ENCODE data around the gene LRCH1. TPM values are rescaled to one million over a fixed set of nuclear protein-coding genes. Genes with fewer than 3 reads are reported as not detected.

Gene LRCH1
- total RNA-seq, 1 donor from 2014 or later = 17.0 TPM

DNA sequence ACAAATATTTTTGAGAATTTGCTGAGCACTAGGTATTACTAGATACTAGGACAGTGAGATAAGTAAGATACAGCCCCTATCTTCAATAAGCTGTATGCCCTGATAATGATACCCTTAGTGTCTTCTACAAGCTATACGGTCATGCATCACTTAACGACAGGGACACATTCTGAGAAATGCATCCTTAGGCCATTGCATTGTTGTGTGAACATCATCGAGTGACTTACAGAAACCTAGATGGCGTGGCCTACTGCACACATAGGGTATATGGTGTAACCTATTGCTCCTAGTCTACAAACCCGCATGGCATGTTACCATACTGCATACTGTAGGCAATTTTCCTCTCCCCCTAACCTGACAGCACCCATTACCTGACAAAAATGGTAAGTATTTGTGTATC is 64.9 kb downstream of the LRCH1 start:
- no peak for TF ChIP-seq CTCF (conservative IDR thresholded peaks at IDR 0.05; ENCODE audit: low read depth, low read length)
- DNase-seq (ENCODE audit: low read depth) = no peak
- H3K4me3 ChIP-seq (ENCODE audit: low read depth, low read length) = no peak overlapping the region

DNA sequence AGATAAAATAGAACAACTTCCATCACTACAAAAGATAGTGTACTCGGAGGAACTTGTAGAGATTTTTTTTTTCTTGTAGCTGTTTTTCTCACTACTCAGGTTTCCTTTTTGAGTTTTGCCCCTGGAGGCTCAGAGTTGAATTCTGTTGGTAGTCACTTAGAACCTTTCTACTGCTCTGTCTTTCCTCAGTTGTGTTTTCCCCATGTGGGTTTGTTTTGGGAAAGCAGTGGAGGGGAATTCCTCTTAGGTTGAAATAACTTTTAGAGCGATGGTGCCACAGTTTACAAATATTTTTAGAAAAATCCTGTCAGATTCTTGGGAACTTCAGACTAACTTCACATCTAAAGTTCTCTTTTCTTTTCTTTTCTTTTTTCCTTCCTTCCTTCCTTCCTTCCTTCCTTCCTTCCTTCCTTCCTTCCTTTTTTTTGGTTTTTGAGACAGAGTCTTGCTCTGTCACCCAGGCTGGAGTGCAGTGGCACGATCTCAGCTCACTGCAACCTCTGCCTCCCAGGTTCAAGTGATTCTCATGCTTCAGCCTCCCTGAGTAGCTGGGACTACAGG is 65.8 kb downstream of the LRCH1 start:
- no peak for DNase-seq (ENCODE audit: low read depth)
- no peak overlapping the region for H3K4me3 ChIP-seq (ENCODE audit: low read depth, low read length)
- no peak for TF ChIP-seq CTCF (conservative IDR thresholded peaks at IDR 0.05; ENCODE audit: low read depth, low read length)

GRCh38 chr13:46620029-46620428 is 67.1 kb downstream of the LRCH1 start:
- no peak for DNase-seq (ENCODE audit: low read depth)
- no peak for TF ChIP-seq CTCF (conservative IDR thresholded peaks at IDR 0.05; ENCODE audit: low read depth, low read length)
- no peak overlapping the region for H3K4me3 ChIP-seq (ENCODE audit: low read depth, low read length)

DNA sequence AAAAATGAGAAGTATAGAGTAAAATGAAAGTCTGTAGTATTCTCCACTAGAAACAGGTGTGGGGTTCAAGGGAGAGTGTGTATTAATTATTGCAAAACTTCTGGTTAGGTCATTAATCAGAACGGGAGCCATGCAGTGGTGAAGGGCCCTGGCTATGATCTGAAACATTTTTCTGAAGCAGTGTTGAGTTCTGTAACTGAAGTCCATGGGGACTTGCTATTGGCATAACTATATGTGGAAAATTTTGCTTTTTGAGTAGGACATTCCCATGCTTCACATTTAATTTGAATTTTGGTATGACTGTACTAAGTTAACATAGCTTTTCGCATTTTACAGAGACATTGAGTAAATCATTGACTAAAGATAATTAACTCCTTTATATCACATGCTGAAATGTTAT is 67.5 kb downstream of the LRCH1 start:
- DNase-seq (ENCODE audit: low read depth) = no peak
- TF ChIP-seq CTCF (conservative IDR thresholded peaks at IDR 0.05; ENCODE audit: low read depth, low read length) = no peak

DNA sequence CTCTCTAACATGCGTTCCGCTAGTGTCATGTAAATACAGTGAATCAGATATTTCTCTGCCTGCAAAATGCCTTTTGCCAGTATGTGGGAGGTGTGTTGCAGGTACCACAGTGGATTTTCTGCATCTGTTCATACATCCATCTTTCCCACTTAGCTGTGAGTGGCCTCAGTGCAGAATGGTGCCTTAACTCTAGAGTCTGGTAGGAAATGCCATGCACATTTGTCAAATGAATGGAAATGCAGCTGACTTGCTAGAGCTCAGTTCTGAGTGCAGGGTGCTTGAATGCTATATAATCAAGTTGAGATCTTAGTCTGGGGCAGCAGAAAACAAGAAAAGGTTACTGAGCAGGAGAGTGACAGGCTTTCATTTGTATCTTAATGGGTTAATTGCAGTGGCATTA is 68.2 kb downstream of the LRCH1 start:
- no peak for TF ChIP-seq CTCF (conservative IDR thresholded peaks at IDR 0.05; ENCODE audit: low read depth, low read length)
- no peak overlapping the region for H3K4me3 ChIP-seq (ENCODE audit: low read depth, low read length)
- DNase-seq (ENCODE audit: low read depth) = no peak

More for the DNA sequence above, 67.5 kb downstream of the LRCH1 start:
- H3K4me3 ChIP-seq (ENCODE audit: low read depth, low read length) = no peak overlapping the region

DNA sequence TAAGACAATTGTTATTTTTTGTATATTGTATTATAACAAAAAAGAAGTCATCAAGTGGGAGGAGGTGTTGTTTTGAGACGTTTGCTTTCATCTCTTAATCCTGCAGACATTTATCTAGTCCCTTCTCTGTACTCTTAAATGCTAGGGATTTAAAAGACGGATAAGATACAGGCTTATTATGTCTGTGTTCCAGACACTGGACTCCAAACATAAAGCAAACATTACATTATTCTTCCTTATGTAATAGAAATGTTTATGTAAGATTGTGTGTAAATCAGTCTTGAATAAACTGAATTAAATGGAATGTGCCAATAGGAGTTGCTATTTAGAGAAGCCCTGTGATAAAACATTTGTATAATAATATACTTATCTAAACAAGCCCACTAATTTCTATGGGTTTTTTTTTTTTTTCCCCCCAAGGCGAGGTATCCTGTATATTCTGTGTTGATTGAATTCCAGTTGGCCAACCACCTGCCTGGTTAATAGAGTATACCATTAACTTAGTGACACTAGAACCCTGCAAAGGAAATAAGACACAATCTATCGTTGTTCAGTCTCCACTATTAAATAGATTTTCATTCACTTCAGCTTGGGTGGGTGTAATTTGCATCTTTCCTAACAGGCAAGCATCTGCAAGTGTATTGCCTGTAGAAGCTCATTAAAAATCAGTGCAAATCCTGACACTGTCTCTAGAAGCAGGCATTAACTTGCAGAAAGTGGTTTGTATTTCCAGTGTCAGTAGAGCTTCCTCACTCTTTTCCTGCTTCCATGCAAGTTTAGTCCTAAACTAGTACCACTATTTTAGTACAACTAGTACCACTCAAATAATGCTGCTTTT is 69.0 kb downstream of the LRCH1 start:
- TF ChIP-seq CTCF (conservative IDR thresholded peaks at IDR 0.05; ENCODE audit: low read depth, low read length) = no peak
- DNase-seq (ENCODE audit: low read depth) = no peak
- peak overlapping the region; percentile 26 for H3K4me3 ChIP-seq (ENCODE audit: low read depth, low read length)

Measured in epithelial cell of proximal tubule (primary cell).